AG08396 (cell line): Measurements from ENCODE around the gene CXCR1.
"Not testable (repeated sequence)": the region's sequence is repeated elsewhere in the genome, so short reads cannot be mapped to it uniquely, and the experiment has no call there.

Source experiments
- DNase-seq: peaks from one replicate; pipeline ENCODE4 v3.0.0; 2012; ENCODE audit warnings: low spot score, mixed read lengths

The CXCR1 gene

DNA sequence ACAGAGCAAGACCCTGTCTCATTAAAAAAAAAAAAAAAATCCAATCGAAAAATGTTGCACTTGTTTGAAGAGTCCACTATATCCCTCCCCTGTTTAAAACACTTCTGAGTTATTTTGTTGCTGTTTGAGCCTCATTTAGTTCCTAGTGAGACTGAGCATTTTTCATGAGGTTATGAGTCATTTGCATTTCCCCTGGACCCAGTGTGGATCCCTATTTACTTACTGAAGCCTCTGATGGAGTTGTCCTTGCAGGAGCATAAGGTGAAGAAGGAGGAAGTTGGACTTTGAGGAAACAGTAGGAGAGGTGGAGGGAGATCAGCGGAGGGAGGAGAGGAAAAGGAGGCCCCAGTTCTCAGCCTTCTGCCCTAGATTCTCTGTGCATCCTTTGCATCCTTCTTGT, 5.1 kb downstream of the CXCR1 start:
- no peak for DNase-seq

DNA sequence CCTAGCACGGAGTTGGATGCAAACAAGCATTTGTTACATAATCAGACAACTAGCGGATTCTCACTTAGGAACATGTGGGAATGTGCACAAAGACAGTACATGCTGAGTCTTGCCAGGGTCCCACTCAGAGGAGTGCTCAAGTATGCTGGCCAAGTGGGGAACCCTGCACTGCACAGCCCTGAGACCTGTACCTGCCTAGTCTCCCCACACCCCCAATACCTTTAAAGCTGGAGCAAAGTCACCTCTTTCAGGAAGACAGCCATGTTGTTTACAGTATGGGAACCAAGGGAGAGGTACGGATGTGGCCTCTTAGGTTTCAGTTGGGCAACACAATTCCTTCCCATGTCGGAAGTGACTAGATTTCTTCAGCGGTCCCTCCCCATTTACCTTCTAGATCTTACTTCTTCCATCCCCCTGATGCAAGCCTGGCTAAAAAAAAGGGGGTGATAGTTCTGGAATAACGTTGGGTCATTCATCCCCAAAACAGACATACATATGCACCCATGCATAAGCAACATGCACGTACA, 10.7 kb downstream of the CXCR1 start:
- DNase-seq, result no peak

GRCh38 chr2:218152777-218153176, 14.0 kb downstream of the CXCR1 start:
- no peak for DNase-seq

- no peak for DNase-seq
Observed at GRCh38 chr2:218152172-218152571, 14.6 kb downstream of the CXCR1 start.

GRCh38 chr2:218149848-218150440, 16.8 kb downstream of the CXCR1 start:
- DNase-seq, result no peak

- no peak for DNase-seq
Observed at GRCh38 chr2:218149098-218149497, 17.7 kb downstream of the CXCR1 start.

DNA sequence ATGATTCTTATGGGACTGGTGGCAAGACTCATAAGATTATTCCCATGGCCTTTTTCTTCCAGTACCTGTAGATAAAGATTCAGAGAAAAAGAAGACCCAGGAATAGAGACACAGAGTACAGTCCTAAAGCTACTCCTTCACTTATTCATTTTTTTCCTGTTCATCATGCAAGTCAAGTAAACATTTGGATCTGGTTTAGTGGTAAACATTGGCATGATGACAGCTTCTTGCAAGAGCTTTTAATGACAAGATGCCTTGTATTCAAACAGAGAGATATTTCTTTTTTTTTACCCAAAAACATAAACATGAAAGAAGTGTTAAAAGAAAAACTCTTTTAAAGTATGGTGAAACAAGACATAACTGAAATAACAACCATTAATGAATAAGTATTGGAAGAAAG, 20.7 kb downstream of the CXCR1 start:
- DNase-seq, result no peak

DNA sequence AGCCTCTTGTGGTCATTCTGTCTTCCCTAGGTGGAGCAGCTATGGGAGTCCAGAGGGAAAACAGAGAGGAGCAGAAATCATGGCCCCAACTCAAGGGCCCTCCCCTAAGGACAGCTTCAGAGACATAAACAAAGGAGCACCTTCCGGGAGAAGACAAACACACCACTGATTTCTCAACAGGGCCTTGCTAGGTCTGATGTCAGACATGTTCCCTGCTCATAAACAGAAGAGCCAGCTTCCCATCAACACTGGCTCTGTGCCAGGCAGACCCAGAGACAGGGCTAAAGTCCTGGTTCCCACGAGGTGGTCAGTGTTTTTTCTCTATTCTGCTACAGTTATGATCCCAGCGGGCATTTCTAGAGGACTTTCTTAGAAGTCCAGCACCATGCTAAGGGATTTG, 21.6 kb downstream of the CXCR1 start:
- DNase-seq, result no peak

DNA sequence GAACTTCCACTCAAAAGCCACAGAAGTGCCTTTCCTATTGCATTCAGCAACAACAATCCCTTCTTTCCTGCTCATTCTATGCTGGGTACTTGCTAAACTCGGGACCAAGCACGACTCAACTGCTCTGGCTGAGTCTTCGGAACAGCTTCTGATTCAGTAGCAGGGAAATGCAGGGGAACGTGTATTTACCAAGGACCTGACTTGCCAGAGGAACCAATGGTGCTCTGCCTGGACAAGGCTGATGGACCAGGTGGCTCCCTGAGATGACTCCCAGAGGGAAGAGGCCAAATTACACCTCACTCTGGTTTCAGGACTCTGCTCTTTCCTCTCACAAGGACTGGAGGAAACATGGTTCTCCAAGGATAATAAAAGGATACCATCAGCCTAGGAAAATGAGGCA, 28.7 kb downstream of the CXCR1 start:
- DNase-seq, result no peak

GRCh38 chr2:218137514-218137913, 29.2 kb downstream of the CXCR1 start:
- DNase-seq, result no peak

- DNase-seq, result no peak
Observed at GRCh38 chr2:218130822-218131221, 35.9 kb downstream of the CXCR1 start.

DNA sequence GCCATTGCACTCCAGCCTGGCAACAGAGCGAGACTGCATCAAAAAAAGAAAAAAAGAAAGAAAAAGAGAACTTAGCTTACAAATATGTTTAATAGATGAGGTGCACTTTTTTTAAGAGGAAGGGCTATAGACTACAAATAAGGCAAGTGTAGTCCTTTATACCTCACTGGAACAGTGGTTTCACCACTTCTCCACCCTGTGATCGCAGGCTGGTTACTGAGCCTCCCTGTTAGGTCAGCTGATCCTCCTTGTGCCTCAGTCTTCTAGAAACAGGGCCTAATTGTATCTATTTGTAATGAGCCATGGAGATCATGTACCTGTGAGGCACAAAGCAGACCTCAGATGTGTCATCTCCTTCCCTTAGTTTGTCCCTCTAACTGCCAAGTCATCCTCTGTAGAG, 36.4 kb downstream of the CXCR1 start:
- no peak for DNase-seq

DNA sequence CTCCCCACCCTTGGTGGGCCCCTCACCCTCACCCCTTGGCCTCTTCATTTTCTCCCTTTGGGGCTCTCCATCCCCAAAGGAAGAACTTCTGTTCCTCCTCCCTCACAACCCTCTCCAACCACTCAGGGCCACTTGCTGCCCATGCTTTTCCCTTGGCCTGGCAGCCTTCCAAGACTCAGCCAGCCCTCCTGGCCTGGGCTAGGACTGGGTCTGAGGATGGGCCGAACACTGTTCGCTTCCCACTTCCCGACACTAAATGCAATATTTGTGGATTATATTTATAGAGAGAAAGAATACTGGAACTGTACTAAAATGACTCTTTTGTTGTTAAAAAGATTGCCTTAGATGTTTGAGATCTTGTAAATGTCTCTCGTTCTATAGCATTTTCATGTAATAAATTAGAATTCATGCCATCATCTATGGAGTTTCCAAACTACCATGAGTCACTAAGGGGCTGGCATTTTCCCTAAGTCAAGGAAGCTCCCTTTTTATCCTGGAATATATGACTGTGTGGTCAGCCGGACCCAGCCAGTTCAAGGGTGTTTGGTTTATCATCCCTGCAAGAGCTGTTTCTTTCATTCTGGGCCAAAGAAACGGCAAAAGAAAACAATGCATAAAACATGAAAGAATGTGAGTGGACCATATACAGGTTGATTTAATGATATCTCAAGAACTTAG, 37.2 kb downstream of the CXCR1 start:
- no peak for DNase-seq

DNA sequence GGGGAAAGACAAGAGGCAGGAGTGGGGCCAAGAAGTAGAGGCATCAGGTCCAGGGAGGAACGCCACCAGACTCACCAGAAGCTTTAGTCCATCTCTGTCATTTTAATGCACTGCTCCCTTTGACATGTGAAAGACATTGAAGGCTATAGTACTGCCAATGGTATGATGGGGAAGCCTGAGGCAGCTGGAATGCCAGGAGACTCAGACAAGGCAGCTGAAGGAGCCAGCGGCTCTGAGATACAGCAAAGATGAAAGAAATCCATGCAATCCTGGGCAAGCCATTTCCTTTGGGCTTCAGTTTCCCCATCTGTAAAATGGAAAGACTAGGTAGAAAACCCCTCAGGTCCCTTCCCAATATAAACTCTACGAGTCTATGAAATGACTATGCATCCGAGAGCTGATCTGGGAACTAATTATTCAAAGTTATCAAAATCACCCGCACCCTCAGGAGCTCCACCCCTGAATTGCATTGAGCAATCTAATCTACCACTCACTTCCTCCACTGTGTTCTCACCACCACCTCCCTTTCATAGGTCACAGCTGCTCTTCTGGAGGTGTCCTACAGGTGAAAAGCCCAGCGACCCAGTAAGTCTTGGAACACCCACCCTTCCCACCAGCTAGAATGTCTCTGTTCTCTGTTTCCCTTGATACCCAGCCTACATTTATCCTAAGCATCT, 37.8 kb downstream of the CXCR1 start:
- no peak for DNase-seq

GRCh38 chr2:218127929-218128455, 38.8 kb downstream of the CXCR1 start:
- no peak for DNase-seq

GRCh38 chr2:218125626-218126080, 41.1 kb downstream of the CXCR1 start, which contains the start of gene CXCR2:
CXCR2 (plus strand) TSS chr2:218126028; CDS start chr2:218134802, 8,774 bp downstream.
- no peak for DNase-seq

GRCh38 chr2:218125095-218125494, 41.7 kb downstream of the CXCR1 start:
- no peak for DNase-seq

- DNase-seq, result no peak
Observed at GRCh38 chr2:218123986-218124385, 42.8 kb downstream of the CXCR1 start.

- DNase-seq, result not testable (repeated sequence)
Observed at GRCh38 chr2:218122286-218122685, 44.5 kb downstream of the CXCR1 start.

DNA sequence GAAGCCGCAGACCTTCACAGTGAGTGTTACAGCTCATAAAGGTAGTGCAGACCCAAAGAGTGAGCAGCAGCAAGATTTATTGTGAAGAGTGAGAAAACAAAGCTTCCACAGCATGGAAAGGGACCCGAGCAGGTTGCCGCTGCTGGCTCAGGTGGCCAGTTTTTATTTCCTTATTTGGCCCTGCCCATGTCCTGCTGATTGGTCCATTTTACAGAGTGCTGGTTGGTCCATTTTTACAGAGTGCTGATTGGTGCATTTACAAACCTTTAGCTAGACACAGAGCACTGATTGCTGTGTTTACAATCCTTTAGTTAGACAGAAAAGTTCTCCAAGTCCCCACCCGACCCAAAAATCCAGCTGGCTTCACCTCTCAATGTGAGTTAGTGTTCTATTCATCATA, 45.0 kb downstream of the CXCR1 start:
- not testable (repeated sequence) for DNase-seq
